Left hindlimb (tissue), 1 donor: ENCODE measurements around the gene DLK2.
A peak's percentile ranks its signal among the peaks of the same experiment; 100 is the strongest.
"Not testable (repeated sequence)": the region's sequence is repeated elsewhere in the genome, so short reads cannot be mapped to it uniquely, and the experiment has no call there.

Experiments used
- DNase-seq: peaks from one replicate; pipeline ENCODE4 v3.0.0-alpha.2; 2018

The DLK2 gene

GRCh38 chr6:43481591-43482236 is 26.4 kb upstream of the DLK2 start:
- DNase-seq, result no peak

GRCh38 chr6:43481075-43481474 is 25.7 kb upstream of the DLK2 start:
- no peak for DNase-seq

DNA sequence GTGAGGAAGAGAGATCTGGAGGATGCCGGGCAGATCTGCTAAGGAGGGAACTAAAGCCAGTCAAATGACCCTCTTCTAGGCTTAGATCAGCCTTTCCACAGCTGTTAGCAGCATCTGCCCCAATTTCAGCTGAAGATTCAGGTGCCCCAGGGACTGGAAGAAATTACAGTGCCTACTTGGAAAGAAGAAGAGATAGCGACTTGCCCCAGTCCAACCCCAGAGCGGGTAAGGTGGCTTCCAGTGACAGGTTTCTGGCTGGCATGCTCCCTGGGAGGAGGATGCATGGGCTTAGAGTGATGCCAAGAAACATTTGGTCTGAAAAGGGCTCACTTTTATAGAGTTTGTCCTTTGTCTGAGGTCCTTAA is 22.6 kb upstream of the DLK2 start:
- no peak for DNase-seq

GRCh38 chr6:43477235-43478007 is 22.1 kb upstream of the DLK2 start, which contains the start of gene TJAP1:
TJAP1 (plus strand) TSS chr6:43477570; CDS start chr6:43499002, 21,432 bp downstream.
- DNase-seq, result peak; percentile 95

DNA sequence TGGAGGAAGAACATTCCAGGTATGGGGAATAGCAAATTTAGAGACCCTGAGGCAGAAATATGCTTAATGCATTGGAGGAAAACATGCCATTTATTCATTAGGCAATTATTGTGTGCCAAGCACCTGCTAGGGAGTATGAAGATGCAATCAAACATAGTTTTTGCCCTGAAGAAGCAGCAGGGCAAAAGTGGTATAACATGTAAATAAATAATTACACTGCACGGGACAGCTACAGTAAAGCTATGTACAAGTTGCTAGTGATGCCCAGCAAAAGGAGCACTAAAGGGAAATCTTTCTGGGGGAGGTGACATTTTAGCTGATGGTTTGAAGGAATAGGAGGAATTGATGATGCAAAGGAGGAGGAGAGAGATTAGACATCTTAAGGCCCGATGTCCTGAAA is 21.4 kb upstream of the DLK2 start:
- no peak for DNase-seq

GRCh38 chr6:43475516-43475915 is 20.2 kb upstream of the DLK2 start:
- DNase-seq, result no peak

DNA sequence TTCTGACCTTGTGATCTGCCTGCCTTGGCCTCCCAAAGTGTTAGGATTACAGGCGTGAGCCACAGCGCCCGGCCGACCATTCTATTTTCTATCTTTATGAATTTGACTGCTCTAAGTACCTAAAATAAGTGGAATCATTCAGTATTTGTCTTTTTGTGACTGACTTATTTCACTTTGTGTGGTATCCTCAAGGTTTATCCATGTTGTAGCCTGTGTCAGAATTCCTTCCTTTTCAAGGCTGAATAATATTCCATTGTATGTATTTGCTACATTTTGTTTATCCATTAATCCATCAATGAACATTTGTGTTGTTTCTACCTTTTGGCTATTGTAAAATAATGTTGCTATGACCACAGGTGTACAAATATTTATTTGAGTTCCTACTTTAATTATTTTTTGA is 17.2 kb upstream of the DLK2 start:
- no peak for DNase-seq

GRCh38 chr6:43471399-43471798 is 16.1 kb upstream of the DLK2 start:
- DNase-seq, result no peak

- DNase-seq, result no peak
Observed at GRCh38 chr6:43469947-43470346, 14.6 kb upstream of the DLK2 start.

DNA sequence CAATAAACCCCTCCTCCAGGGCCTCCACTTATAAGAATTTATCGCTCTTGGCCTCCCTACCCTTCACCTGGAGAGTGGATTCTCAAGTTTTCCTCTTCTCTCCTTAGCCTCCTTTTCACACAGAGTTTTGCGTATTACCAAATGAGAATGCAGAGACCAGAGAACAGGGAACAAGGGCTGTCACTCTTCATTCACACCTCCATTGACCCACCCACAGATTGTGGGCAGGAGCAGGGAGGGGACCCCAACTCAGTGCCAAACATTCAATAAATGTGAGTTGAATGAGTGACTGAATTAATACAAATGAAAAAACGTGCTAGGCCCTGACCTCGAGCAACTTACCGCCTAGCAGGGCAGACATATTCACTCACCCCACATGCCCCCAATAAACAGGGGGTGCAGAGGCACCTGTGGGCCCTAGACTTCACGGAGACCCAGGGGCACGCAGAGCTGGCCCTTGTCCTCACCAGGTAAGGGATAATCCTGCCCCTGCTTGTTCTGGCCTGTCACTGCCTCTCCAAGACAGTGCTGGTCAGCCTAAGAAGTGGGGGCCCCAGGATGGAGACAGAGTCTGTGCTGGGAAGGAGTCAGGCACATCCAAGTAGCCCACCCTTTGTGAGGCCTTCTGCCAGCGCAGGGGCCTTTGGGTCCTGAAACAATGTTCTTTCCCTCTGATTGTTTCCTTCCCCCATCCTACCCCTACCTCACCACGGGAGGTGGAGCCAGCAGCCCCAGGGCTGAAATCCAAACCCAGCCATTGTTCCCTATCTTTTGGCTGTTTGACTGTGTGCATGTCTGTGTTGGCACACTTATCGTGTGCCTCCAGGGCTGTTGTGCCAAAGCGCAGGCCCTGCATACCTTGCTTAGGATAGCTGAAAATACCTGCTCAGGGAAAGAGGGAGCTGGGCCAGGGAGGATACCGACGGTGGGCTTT is 13.7 kb upstream of the DLK2 start:
- DNase-seq, result no peak

DNA sequence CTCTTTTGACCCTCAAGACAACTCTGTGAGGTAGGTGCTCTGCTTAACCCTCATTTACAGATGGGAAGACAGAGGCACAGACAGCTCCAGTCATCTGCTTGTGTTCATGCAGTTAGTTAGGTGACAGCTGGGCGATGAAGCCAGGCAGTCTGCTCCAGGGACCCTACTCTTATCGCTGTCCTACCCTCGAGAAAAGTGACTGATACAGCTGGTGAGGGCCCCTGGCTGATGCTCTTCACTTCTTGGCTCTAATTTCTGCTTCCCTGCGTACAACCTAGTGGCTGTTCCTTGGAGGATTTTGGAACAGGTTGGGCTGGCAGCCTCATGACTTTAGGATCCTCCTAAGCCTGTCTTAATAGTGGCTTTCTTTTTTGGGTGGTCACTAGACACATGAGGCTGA is 12.9 kb upstream of the DLK2 start:
- no peak for DNase-seq

- DNase-seq, result no peak
Observed at GRCh38 chr6:43467752-43468151, 12.4 kb upstream of the DLK2 start.

DNA sequence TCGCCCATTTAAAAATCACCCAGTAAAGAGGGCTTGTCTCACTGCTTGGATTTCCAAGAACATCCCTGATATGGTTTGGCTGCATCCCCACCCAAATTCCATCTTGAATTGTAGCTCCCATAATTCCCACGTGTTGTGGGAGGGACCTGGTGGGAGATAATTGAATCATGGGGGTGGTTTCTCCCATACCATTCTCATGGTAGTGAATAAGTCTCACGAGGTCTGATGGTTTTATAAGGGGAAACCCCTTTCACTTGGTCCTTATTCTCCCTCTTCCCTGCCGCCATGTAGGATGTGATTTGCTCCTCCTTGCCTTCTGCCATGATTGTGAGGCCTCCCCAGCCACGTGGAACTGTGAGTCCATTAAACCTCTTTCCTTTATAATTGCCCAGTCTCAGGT is 11.9 kb upstream of the DLK2 start:
- not testable (repeated sequence) for DNase-seq

DNA sequence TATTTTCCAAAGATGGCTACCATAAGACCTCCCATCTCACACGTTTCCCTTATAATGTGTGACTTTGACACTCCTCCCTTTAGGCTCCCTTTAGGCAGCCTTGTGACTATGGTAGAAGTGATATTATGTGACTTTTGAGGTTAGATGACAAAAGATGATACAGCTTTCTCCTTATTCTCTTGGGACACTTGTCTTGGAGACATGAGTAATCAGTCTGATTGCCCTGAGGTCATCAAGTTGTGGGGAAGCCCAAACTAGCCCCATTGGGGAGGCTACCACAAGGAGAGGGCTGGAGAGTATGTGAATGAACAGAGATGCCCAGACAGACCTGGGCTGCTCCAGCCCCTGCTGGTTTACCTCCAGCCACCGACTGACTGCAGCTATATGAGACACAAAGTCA is 10.6 kb upstream of the DLK2 start:
- no peak for DNase-seq

DNA sequence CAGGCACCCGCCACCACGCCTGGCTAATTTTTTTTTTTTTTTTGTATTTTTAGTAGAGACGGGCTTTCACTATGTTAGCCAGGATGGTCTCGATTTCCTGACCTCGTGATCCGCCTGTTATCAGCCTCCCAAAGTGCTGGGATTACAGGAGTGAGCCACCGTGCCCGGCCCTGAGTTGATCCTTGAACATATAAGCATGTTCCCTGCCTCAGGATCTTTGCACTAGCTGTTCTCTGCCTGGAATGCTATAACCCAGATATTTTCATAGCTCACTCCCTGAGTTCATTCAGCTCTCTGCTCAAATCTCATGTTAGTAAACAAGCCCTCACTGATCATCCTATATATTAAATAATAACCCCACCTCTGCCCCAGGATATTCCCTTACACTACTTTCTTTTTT is 9.0 kb upstream of the DLK2 start:
- DNase-seq, result no peak

- DNase-seq, result no peak
Observed at GRCh38 chr6:43461936-43462335, 6.6 kb upstream of the DLK2 start.

GRCh38 chr6:43460032-43460431 is 4.7 kb upstream of the DLK2 start:
- DNase-seq, result no peak

DNA sequence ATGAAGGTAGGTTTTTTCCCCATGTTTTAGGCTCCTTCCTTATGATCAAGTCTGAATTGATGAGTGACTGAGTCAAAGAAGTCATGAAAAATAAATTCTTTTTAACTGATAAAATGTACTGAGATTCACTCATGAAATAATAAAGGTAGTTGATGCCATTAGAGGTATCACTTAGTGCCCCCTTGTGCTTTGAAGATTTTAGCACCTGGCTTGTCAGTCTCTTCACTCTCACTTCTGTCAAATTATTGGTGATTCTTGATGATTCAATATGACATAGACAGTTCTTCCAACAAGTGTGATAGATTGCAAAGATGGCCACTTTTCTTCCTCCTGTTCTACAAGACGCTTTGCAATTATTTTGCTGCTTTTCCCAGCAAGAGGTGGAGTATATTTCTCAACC is 4.2 kb upstream of the DLK2 start:
- DNase-seq, result no peak

DNA sequence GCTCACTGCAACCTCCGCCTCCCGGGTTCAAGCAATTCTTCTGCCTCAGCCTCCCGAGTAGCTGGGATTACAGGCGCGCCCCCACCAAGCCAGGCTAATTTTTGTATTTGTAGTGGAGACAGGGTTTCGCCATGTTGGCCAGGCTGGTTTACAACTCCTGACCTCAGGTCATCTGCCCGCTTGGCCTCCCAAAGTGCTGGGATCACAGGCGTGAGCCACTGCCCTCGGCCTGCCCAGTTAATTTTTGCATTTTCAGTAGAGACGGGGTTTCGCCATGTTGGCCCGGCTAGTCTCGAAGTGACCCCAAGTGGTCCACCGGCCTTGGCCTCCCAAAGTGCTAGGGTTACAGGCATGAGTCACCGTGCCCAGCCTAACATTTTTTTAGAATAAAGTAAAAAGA is 2.8 kb upstream of the DLK2 start:
- not testable (repeated sequence) for DNase-seq

GRCh38 chr6:43457643-43458042 is 2.3 kb upstream of the DLK2 start:
- DNase-seq, result no peak

- DNase-seq, result peak; percentile 55
Observed at GRCh38 chr6:43454696-43455530, 435 bp downstream of the DLK2 start.

- peak; percentile 88 for DNase-seq
Observed at GRCh38 chr6:43454290-43454695, 1.1 kb downstream of the DLK2 start.

DNA sequence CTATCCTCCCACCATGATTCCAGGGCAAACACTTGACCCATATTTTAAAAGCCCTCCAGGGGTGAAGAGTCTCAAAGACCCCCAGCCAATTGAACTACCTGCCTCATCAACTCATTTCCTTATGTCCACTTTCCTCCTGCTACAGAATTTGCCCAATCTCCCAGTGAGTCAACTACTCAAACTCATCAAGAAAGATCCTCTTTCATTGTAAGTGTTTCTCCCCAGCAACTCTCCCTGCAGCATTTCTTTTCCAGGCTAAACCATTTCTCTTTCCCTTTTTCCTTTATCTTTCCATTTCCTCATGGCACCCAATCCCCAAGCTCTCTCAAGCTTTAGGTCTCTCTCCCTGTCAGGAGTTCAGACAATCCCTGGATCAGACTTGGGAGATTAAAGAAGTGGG is 1.5 kb downstream of the DLK2 start:
- no peak for DNase-seq
